Right lung (tissue), 5 donors: ENCODE measurements around the gene INTS2. TPM values are rescaled to one million over a fixed set of nuclear protein-coding genes. Genes with fewer than 3 reads are reported as not detected.
"Not testable (repeated sequence)": the region's sequence is repeated elsewhere in the genome, so short reads cannot be mapped to it uniquely, and the experiment has no call there.

Experiments used
- DNase-seq, 2 donors: peaks; one replicate each; pipeline ENCODE4 v3.0.0-alpha.2; 2013
- polyA plus RNA-seq, 5 donors: library from polyadenylated mRNA; unstranded; fragments of 120-200 nt; gene quantifications; one replicate each; pipeline versions ENCODE4 v1.2.1 to v1.2.3, GENCODE V29; 2013; ENCODE audit warnings: inconsistent platforms in 1 of 5, low replicate concordance in 1 of 5; ENCODE audit not compliant: insufficient read length in 5 of 5, insufficient read depth in 1 of 5

Gene INTS2
- polyA plus RNA-seq, 5 donors: 8.5 to 14.7 (median 13.1) TPM

DNA sequence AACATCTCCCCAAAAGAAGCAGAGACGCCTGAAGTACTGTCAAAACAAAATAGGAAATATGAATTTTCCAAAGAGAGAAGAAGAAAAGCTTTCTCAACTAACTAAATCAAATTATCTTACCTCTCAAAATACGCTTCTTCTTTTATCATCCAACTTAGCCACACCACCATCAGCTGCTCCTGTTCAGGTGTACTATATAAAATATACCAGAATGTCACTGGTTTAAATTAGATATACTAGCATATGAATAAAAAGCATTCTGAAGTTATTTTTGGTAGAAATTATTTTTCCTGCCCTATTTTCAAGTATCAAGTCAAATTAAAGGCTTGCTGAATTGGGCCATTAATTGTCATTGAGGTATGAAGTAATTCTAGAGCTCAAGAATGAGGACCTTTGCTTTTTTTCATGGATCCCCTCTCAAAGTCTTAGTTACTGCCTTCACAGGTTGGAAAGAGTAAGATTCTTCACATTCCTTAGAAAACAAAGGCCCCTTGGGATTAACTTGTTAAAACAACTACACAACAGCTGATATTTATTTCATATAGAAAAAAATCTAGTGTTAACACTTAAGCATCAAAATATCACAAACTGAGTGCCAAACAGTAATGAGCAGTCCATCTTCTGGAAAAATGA, 30.1 kb downstream of the INTS2 start:
- no peak for DNase-seq

GRCh38 chr17:61895391-61895790, 32.4 kb downstream of the INTS2 start:
- DNase-seq: no peak

DNA sequence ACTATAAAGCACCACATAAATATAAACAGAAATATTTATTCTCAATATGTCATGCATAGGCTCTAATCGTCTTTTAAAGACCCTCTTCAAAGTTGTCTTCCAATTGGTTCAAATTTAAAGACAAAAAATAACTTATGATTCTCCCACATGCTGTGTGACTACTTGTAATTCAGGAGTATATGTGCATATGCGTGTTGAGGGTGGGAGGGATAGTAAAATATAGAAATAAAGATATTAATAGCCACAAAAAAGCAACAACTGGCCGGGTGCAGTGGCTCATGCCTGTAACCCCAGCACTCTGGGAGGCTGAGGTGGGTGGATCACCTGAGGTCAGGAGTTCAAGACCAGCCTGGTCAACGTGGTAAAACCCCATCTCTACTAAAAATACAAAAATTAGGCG, 33.5 kb downstream of the INTS2 start:
- not testable (repeated sequence) for DNase-seq

- DNase-seq: not testable (repeated sequence)
Observed at GRCh38 chr17:61887733-61888132, 40.0 kb downstream of the INTS2 start.

- DNase-seq: not testable (repeated sequence)
Observed at GRCh38 chr17:61885865-61886264, 41.9 kb downstream of the INTS2 start.

DNA sequence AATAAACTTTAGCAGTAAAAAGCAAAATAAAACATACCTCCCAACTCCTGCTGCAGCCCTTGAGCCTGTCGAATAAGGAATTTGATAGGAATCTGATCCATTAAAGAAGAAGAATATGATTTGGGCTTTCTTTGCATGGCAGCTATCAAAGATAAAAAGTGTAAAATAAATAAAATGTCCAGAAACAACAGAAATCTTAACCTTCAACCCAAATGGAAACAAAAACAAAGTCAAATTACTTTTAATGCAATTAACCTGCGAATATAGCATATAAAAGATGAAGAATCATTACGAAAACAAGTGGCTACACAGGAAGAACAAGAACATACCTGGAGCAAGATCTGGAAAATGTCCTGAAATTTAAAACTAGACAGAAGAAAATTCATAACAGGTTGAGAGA, 42.9 kb downstream of the INTS2 start:
- no peak for DNase-seq

DNA sequence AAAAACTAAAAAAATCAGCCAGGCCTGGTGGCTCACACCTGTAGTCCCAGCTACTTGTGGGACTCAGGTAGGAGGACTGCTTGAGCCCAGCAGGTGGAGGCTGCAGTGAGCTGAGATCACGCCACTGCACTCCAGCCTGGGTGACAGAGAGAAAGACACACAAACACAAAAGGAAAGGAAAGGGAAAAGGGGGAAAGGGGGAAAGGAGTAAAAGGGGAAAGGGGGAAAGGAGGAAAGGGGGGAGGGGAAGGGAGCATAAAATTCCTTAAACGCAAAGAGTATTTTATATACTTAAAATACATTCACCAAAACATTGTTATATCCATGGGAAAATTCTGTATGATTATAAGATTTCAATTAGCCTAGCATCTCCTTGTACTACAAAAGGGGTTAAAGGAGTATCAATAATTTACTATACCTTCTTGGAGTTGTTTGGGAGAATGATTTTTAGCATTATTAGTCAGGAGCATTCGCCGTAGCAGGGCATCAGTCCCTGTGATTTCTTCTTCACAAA, 47.1 kb downstream of the INTS2 start:
- no peak for DNase-seq

DNA sequence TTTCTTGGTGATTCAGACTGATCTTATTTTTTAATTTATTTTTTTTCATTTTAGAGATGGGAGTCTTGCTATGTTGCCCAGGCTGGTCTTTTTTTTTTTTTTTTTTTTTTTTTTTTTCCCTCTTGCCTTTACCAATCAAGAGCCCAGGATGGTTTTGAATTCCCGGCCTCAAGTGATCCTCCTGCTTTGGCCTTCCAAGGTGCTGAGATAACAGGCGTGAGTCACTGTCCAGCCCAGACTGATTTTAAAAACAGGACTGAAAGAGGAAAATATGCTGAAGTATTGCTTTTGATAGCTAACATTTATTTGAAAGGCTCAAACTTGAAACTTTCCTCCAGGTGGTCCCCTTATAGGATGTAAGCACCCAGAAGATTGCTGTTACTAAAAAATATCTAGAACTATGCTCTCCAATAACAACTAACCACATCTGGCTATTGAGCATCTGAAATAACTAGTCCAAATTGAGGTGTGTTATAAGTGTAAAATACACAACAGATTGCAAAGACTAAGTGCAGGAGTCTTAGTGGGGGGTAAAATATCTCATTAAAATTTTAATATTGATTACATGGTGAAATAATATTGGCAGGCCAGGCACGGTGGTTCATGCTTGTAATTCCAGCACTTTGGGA, 48.7 kb downstream of the INTS2 start:
- DNase-seq: no peak

DNA sequence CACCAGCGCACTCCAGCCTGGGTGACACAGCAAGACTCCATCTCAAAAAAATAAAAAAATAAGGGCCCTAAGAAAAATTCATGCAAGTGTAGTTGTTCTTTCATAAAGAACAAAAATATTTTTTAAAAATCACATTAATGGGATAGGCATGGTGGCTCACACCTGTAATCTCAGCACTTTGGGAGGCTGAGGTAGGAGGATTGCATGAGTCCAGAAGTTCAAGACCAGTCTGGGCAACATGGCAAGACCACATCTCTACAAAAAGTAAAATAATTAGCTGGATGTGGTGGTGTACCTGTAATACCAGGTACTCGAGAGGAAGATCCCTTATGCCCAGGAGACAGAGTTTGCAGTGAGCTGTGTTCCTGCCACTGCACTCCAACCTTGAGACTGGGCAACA, 49.3 kb downstream of the INTS2 start:
- no peak for DNase-seq

DNA sequence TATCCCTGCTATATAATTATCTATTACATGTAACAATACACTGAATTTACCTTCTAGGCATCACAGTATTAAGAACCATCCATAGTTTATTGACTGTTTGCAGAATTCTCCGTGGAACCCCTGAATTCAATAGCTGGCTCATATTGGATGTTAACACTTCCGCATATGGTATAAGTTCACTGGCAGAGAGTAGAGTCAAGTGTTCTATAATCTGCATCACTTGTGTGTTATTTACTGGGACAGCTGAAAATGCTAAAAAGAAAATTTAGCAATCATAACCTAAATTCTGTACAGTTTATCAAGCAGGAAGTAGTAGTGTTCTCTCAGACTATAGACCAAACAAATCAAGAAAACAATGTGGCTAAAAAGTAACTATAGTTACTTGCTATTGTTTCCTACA, 49.9 kb downstream of the INTS2 start:
- DNase-seq: no peak

- DNase-seq: no peak
Observed at GRCh38 chr17:61875804-61876203, 52.0 kb downstream of the INTS2 start.

DNA sequence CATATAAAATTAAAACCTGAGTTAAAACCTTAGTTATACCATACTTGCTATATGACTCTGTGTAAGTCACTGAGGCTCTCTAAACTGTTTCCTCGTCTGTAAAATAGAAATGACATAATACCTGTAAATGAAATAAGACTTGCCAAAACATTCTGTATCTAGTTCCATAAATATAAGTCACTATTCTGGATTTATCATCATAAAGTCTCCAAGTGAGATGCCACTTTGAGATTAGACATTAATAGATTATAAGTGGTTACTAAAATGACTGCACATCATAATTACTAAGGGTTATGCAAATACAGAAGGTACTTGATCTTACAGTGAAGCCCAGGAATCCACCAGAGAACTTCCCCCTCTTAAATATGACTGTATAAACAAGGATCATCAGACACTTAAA, 52.5 kb downstream of the INTS2 start:
- DNase-seq: no peak

DNA sequence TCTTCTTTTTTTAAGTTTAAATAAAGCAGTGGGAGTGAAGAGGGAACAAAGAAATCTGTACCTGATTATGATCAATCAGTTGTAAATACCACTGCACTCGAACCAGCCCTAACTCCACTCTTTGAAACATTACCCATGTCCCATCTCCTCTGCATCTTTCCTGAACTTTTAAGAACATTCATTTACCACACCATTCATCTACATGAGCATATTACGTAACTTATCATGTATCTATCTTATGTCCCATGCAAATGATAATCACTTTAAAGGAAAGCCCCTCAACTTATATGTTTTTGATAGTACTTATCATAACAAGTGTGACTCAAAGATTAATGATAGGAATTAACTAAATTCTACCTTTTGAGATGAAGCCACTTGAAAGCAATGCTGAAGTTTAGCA, 53.7 kb downstream of the INTS2 start:
- no peak for DNase-seq

DNA sequence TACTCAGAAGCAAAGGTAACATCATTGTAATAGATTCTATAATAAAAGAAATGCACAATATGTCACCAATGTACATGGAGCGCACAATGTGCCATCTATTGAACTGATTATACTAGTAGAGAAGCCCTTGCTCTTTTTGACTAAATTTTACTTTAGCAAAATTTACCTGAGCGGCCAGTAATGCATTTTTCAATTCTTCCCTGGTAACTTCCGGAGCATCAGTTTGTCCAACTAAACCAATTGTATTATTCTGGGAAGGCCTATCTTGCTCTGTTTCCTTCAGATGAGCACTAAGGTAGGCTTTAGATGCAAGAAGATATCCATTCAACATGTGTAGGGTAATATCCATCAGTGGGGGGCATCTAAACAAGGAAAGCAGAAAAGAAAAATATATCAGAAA, 55.7 kb downstream of the INTS2 start:
- DNase-seq: no peak

DNA sequence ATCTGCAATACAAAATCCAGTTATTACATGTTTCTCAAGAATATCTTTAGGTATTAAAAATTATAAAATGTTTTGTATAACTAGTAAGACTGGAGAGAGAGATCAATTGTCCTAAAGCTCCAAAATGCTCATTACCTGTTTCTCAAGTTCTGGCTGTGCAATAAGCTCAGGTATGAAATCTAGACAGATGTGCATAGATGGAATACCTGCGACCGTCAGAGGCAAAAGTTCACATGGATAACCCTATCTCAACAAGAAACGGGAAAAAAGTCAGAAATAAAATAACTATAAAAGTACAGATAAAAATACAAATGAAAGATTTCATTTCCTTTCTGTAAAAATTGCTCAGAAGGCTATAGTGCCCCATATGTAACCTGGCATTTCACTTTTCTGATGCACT, 58.6 kb downstream of the INTS2 start:
- no peak for DNase-seq

DNA sequence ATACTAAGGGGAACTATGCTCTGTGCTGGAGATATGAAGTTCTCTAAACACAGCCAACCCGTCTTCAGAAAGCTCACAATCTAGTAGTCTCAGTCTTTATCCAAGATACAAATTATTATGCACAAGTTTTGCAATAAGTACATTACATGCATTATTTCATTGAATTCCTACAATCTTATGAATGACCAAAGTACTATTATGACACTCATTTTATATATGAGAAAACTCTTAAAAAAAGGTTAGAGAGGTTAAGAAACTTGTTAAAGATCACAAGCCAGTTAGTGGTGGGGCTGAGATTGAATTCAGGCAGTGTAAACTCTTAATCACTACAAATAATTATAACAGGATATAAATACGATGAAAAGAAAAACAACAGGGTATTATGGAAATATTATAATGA, 59.7 kb downstream of the INTS2 start:
- DNase-seq: no peak

DNA sequence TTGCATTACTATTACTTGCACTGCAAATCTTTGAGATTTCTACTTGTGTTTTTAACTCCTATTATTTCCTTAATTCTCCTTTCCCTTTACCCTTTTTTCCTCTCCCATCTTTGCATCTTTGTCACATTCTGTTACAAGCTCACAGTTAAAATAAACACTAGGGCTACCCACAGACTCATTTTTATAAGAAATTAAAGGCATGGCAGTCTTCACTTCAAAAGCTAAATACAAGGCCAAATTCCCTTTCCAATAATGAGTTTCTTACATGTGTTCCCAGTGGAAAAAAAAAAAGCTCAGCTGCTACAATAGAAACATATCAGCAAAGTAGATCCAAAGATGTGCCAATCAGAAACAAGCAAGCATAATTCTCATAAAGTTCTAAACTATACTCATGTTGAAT, 60.7 kb downstream of the INTS2 start:
- no peak for DNase-seq

DNA sequence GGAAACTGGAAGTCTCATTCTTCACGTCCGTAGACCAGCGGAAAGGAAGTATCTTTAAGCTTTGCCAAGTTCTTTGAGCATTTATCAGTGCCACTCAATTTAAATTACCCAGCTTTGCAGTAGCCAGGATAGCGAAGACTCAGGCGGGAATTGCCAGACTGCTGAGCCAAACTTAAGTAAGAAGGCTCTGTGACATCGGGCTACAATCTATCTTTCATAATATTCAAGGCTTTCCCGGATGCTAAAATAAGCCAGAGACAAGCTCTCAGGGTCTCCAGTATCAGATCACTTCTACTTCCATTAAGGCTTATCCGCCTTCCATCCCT, 64.0 kb downstream of the INTS2 start:
- no peak for DNase-seq

GRCh38 chr17:61862975-61863800, 64.6 kb downstream of the INTS2 start, which contains the start of gene BRIP1:
Gene BRIP1 (minus strand): TSS chr17:61863528. CDS start chr17:61861539, 1,989 bp downstream.
- DNase-seq: peak; percentile 93

GRCh38 chr17:61862105-61862574, 65.6 kb downstream of the INTS2 start:
- no peak for DNase-seq

- not testable (repeated sequence) for DNase-seq
Observed at GRCh38 chr17:61860397-61860796, 67.4 kb downstream of the INTS2 start.

GRCh38 chr17:61856035-61856434, 71.7 kb downstream of the INTS2 start:
- no peak for DNase-seq

- no peak for DNase-seq
Observed at GRCh38 chr17:61852857-61853256, 74.9 kb downstream of the INTS2 start.
